Loucy (cell line): ENCODE data around the gene ARHGAP42.
"Not testable (repeated sequence)": the region's sequence is repeated elsewhere in the genome, so short reads cannot be mapped to it uniquely, and the experiment has no call there.

Source experiments
- H2AFZ ChIP-seq: fragments of 200-600 bp; sonication (generic); 2 replicates; pipeline ENCODE4 v1.6.0; 2016; ENCODE audit warnings: antibody characterized with exemption, mild to moderate bottlenecking, low read length, moderate library complexity
- H3F3A ChIP-seq: fragments of 200-600 bp; 2 replicates; pipeline ENCODE4 v1.6.0; 2016; ENCODE audit warnings: antibody characterized with exemption, low read depth, mild to moderate bottlenecking
- H3K27me3 ChIP-seq: fragments of 200-600 bp; sonication (generic); 2 replicates; pipeline ENCODE4 v1.6.1; 2014; ENCODE audit warnings: low read length, mild to moderate bottlenecking; ENCODE audit not compliant: insufficient read depth, poor library complexity, severe bottlenecking
- H3K36me3 ChIP-seq: fragments of 200-600 bp; sonication (generic); 2 replicates; pipeline ENCODE4 v1.6.1; 2016; ENCODE audit warnings: low read length; ENCODE audit not compliant: insufficient read depth
- H3K4me1 ChIP-seq: fragments of 200-600 bp; sonication (generic); 2 replicates; pipeline ENCODE4 v1.5.1; 2014; ENCODE audit warnings: low read length, mild to moderate bottlenecking; ENCODE audit not compliant: insufficient read depth, poor library complexity, severe bottlenecking
- H3K4me2 ChIP-seq: fragments of 200-600 bp; sonication (generic); 2 replicates; pipeline ENCODE4 v1.6.0; 2014; ENCODE audit warnings: antibody characterized with exemption, low read length, low read depth, mild to moderate bottlenecking; ENCODE audit not compliant: poor library complexity, severe bottlenecking
- H3K4me3 ChIP-seq: fragments of 200-600 bp; sonication (generic); 2 replicates; pipeline ENCODE4 v1.5.1; 2014; ENCODE audit warnings: low read length, mild to moderate bottlenecking, mixed read lengths; ENCODE audit not compliant: poor library complexity, severe bottlenecking
- H3K79me2 ChIP-seq: fragments of 200-600 bp; sonication (generic); 2 replicates; pipeline ENCODE4 v1.6.1; 2014; ENCODE audit warnings: low read length; ENCODE audit not compliant: insufficient read depth
- H3K9ac ChIP-seq: fragments of 200-600 bp; sonication (generic); 2 replicates; pipeline ENCODE4 v1.6.0; 2014; ENCODE audit warnings: mild to moderate bottlenecking, low read depth, low read length, moderate library complexity; ENCODE audit not compliant: poor library complexity, severe bottlenecking
- H3K9me2 ChIP-seq: fragments of 200-600 bp; sonication (generic); replicated peaks from 2 replicates; pipeline ENCODE4 v1.6.1; 2016; ENCODE audit warnings: low read depth, low read length, mixed read lengths
- H3K9me3 ChIP-seq: fragments of 200-600 bp; sonication (generic); 2 replicates; pipeline ENCODE4 v1.6.1; 2014; ENCODE audit warnings: mild to moderate bottlenecking, antibody characterized with exemption, low read length, low read depth; ENCODE audit not compliant: insufficient read depth
- H4K20me1 ChIP-seq: fragments of 200-600 bp; sonication (generic); 2 replicates; pipeline ENCODE4 v1.6.0; 2014; ENCODE audit warnings: antibody characterized with exemption, low read length, mild to moderate bottlenecking; ENCODE audit not compliant: insufficient read depth, poor library complexity, severe bottlenecking
- CTCF ChIP-seq: fragments of 200-600 bp; sonication (generic); conservative IDR thresholded peaks from 2 replicates; pipeline ENCODE4 v1.5.1; 2014; ENCODE audit warnings: mild to moderate bottlenecking, antibody characterized with exemption, low read length
- EZH2phosphoT487 ChIP-seq: fragments of 200-600 bp; IDR thresholded peaks from 2 replicates; pipeline ENCODE4 v1.6.1; 2018; ENCODE audit warnings: antibody characterized with exemption, mild to moderate bottlenecking, moderate library complexity, borderline replicate concordance

ARHGAP42 gene

GRCh38 chr11:100663583-100663982, 23.5 kb upstream of the ARHGAP42 start:
- no peak overlapping the region for H3K9ac ChIP-seq
- H3K27me3 ChIP-seq = no peaks in the 10 kb centered on the region
- no peak overlapping the region for H2AFZ ChIP-seq
- H3K9me2 ChIP-seq = no peaks in the 10 kb centered on the region
- no peaks in the 10 kb centered on the region for H4K20me1 ChIP-seq
- no peaks in the 10 kb centered on the region for H3K4me1 ChIP-seq
- no peaks in the 10 kb centered on the region for H3K36me3 ChIP-seq
- TF ChIP-seq EZH2phosphoT487 = no peak
- no peak overlapping the region for H3K4me2 ChIP-seq
- H3K4me3 ChIP-seq = no peak overlapping the region
- H3K9me3 ChIP-seq = no peaks in the 10 kb centered on the region
- H3K79me2 ChIP-seq = no peaks in the 10 kb centered on the region
- no peaks in the 10 kb centered on the region for H3F3A ChIP-seq

- no peaks in the 10 kb centered on the region for H3F3A ChIP-seq
- TF ChIP-seq EZH2phosphoT487 (no peak), CTCF (no peak)
- H4K20me1 ChIP-seq = no peaks in the 10 kb centered on the region
- H3K4me2 ChIP-seq = no peak overlapping the region
- H3K36me3 ChIP-seq = no peaks in the 10 kb centered on the region
- H3K27me3 ChIP-seq = no peaks in the 10 kb centered on the region
- H3K9me2 ChIP-seq = no peaks in the 10 kb centered on the region
- H3K9me3 ChIP-seq = no peaks in the 10 kb centered on the region
- H3K79me2 ChIP-seq = no peaks in the 10 kb centered on the region
- no peak overlapping the region for H3K4me3 ChIP-seq
- no peaks in the 10 kb centered on the region for H3K4me1 ChIP-seq
- no peak overlapping the region for H2AFZ ChIP-seq
- H3K9ac ChIP-seq = no peak overlapping the region
Measured at GRCh38 chr11:100663996-100664395, 23.1 kb upstream of the ARHGAP42 start.

GRCh38 chr11:100666816-100667215, 20.3 kb upstream of the ARHGAP42 start:
- H3K9me3 ChIP-seq, H3K79me2 ChIP-seq, H3K4me1 ChIP-seq, H3K9me2 ChIP-seq, H3K4me3 ChIP-seq, H3K36me3 ChIP-seq, H4K20me1 ChIP-seq, H3F3A ChIP-seq, H3K4me2 ChIP-seq, H2AFZ ChIP-seq, H3K9ac ChIP-seq, H3K27me3 ChIP-seq: not testable (repeated sequence)

- no peaks in the 10 kb centered on the region for H3K79me2 ChIP-seq
- H3K9me3 ChIP-seq = no peaks in the 10 kb centered on the region; the same call in 1 of the 2 replicates
- H3K4me1 ChIP-seq = no peaks in the 10 kb centered on the region
- TF ChIP-seq EZH2phosphoT487 (no peak), CTCF (no peak)
- no peak overlapping the region for H3K4me3 ChIP-seq
- no peaks in the 10 kb centered on the region for H3F3A ChIP-seq
- no peak overlapping the region for H2AFZ ChIP-seq
- H3K9ac ChIP-seq = no peak overlapping the region
- H3K4me2 ChIP-seq = no peak overlapping the region
- no peaks in the 10 kb centered on the region for H3K27me3 ChIP-seq
- no peaks in the 10 kb centered on the region for H3K9me2 ChIP-seq
- no peaks in the 10 kb centered on the region for H3K36me3 ChIP-seq
- no peaks in the 10 kb centered on the region for H4K20me1 ChIP-seq
Measured at GRCh38 chr11:100667449-100667848, 19.6 kb upstream of the ARHGAP42 start.
